H1 (cell line): ENCODE results near the gene PRR14L.

Experiments
- POLR2A ChIP-seq, 2 experiments: IDR thresholded peaks; 1 replicate in 1 of 2; 2 replicates in 1 of 2; pipeline ENCODE4 v1.6.1; 2011; ENCODE audit warnings: low read depth in 2 of 2, low read length in 2 of 2, mild to moderate bottlenecking in 2 of 2; ENCODE audit errors: control extremely low read depth in 1 of 2
- TF ChIP-seq, protein P1 (sequence below), 3 experiments: IDR thresholded peaks; 1 replicate in 2 of 3; 2 replicates in 1 of 3; pipeline versions ENCODE4 v1.5.1 to v1.6.1; 2011; ENCODE audit warnings: low read length in 3 of 3, mild to moderate bottlenecking in 3 of 3, inconsistent platforms in 2 of 3, low read depth in 1 of 3, moderate library complexity in 1 of 3; ENCODE audit not compliant: insufficient read depth in 1 of 3; ENCODE audit errors: control extremely low read depth in 1 of 3

DNA sequence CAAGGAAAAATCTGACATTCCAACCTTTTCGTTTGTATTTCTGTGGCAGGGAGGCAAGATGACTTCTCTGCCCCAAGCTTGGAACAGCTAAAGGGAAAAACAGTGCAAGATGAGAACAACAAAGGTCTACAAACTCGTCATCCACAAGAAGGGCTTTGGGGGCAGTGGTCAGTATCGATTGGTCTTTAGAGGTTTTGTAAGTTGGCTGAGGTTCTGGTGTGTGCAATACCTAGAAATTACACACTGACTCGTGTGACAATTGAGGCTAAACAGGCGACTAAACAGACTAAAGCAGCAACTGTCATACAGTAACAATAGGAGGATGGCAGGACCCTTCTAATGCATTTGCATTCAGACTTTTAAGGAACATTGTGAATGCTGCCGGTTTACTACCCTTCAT is 4.9 kb upstream of the PRR14L start:
- TF ChIP-seq, protein P1, sequence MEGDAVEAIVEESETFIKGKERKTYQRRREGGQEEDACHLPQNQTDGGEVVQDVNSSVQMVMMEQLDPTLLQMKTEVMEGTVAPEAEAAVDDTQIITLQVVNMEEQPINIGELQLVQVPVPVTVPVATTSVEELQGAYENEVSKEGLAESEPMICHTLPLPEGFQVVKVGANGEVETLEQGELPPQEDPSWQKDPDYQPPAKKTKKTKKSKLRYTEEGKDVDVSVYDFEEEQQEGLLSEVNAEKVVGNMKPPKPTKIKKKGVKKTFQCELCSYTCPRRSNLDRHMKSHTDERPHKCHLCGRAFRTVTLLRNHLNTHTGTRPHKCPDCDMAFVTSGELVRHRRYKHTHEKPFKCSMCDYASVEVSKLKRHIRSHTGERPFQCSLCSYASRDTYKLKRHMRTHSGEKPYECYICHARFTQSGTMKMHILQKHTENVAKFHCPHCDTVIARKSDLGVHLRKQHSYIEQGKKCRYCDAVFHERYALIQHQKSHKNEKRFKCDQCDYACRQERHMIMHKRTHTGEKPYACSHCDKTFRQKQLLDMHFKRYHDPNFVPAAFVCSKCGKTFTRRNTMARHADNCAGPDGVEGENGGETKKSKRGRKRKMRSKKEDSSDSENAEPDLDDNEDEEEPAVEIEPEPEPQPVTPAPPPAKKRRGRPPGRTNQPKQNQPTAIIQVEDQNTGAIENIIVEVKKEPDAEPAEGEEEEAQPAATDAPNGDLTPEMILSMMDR (IDR thresholded peaks at IDR 0.05; ENCODE audit: control extremely low read depth in 1 of 3, insufficient read depth in 1 of 3, low read depth in 1 of 3, low read length in 3 of 3): no peak
- TF ChIP-seq POLR2A (IDR thresholded peaks at IDR 0.05; ENCODE audit: control extremely low read depth in 1 of 2, low read depth in 2 of 2, low read length in 2 of 2): no peak
